ELR (cell line): ENCODE measurements around the gene PTPRN2.
"Not testable (repeated sequence)": the region's sequence is repeated elsewhere in the genome, so short reads cannot be mapped to it uniquely, and the experiment has no call there.

Source experiments
- DNase-seq: peaks from one replicate; pipeline ENCODE4 v3.0.0-alpha.2; 2015; ENCODE audit warnings: low read depth

The PTPRN2 gene

GRCh38 chr7:157926521-157927150 is 661.0 kb downstream of the PTPRN2 start:
- DNase-seq: no peak

GRCh38 chr7:157926107-157926506 is 661.5 kb downstream of the PTPRN2 start:
- no peak for DNase-seq

GRCh38 chr7:157925383-157925875 is 662.2 kb downstream of the PTPRN2 start:
- DNase-seq: no peak

- DNase-seq: no peak
Measured at GRCh38 chr7:157923903-157924630, 663.6 kb downstream of the PTPRN2 start.

GRCh38 chr7:157922576-157922975 is 665.0 kb downstream of the PTPRN2 start:
- no peak for DNase-seq

GRCh38 chr7:157918326-157919080 is 669.1 kb downstream of the PTPRN2 start:
- DNase-seq: no peak

GRCh38 chr7:157916946-157917640 is 670.5 kb downstream of the PTPRN2 start:
- DNase-seq: no peak

GRCh38 chr7:157910446-157910845 is 677.2 kb downstream of the PTPRN2 start:
- DNase-seq: no peak

GRCh38 chr7:157910045-157910444 is 677.6 kb downstream of the PTPRN2 start:
- not testable (repeated sequence) for DNase-seq

- DNase-seq: no peak
Measured at GRCh38 chr7:157909370-157909769, 678.3 kb downstream of the PTPRN2 start.

- DNase-seq: no peak
Measured at GRCh38 chr7:157908006-157908782, 679.4 kb downstream of the PTPRN2 start.

GRCh38 chr7:157907091-157907490 is 680.5 kb downstream of the PTPRN2 start:
- DNase-seq: no peak

- no peak for DNase-seq
Measured at GRCh38 chr7:157906583-157906982, 681.0 kb downstream of the PTPRN2 start.

- DNase-seq: no peak
Measured at GRCh38 chr7:157905651-157906461, 681.8 kb downstream of the PTPRN2 start.

GRCh38 chr7:157904866-157905570 is 682.6 kb downstream of the PTPRN2 start:
- DNase-seq: no peak

GRCh38 chr7:157904211-157904865 is 683.3 kb downstream of the PTPRN2 start:
- no peak for DNase-seq

- no peak for DNase-seq
Measured at GRCh38 chr7:157903710-157904109, 683.9 kb downstream of the PTPRN2 start.

- no peak for DNase-seq
Measured at GRCh38 chr7:157903296-157903695, 684.3 kb downstream of the PTPRN2 start.
